Measurements from ENCODE around the gene TRERF1.

TRERF1 gene

DNA sequence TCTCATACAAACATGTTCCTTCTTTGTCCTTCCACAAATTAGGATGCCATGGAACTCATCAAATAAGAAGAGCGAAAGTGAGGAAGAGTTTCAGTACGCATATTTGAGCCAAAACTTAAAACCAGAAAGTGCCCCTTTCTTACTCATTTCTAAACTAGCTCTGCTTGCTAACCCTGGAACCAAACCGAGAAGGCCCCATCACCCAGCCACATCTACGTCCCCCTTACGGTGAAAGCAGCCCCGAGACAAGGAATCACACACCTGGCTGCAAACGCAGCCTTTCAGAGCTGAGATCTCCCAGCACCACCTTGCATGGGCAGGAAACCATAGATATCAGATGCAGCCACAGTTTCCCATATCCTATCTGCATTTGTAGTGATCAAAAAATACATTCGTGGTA, 28.5 kb downstream of the TRERF1 start:
- H3K36me3 ChIP-seq (ENCODE audit: control insufficient read depth in 2 of 2, insufficient read depth in 1 of 2, low read length in 2 of 2): no peaks in the 10 kb centered on the region
- no peak overlapping the region for H3K4me3 ChIP-seq (ENCODE audit: low read depth, low read length)
- no peaks in the 10 kb centered on the region for H3K9me3 ChIP-seq (ENCODE audit: control insufficient read depth, insufficient read depth, low read depth, low read length)
- H3K27ac ChIP-seq (ENCODE audit: extremely low read depth, low read depth, low read length): no peak overlapping the region
- CTCF ChIA-PET: interaction anchor here (0.6 to 1.7 kb wide), 4 partner anchors 10 to 109 kb away, joined by 3 to 4 read pairs (median 3); no protein-coding TSS in a partner anchor
- POLR2A ChIA-PET: no interaction called here
- TF ChIP-seq ZNF701 (tag by site-specific recombination; IDR thresholded peaks at IDR 0.05) (no peak), SP2 (tag by site-specific recombination; IDR thresholded peaks at IDR 0.05) (no peak), ZSCAN30 (tag by site-specific recombination; IDR thresholded peaks at IDR 0.05) (no peak), ZNF169 (tag by site-specific recombination; IDR thresholded peaks at IDR 0.05) (no peak), ZNF792 (tag by site-specific recombination; IDR thresholded peaks at IDR 0.05) (no peak), ZNF37A (tag by site-specific recombination; IDR thresholded peaks at IDR 0.05) (no peak), ZNF433 (tag by site-specific recombination; IDR thresholded peaks at IDR 0.05; ENCODE audit: low read depth) (no peak), ZFP3 (tag by site-specific recombination; IDR thresholded peaks at IDR 0.05; ENCODE audit: low read depth) (no peak), ZNF394 (tag by site-specific recombination; IDR thresholded peaks at IDR 0.05; ENCODE audit: borderline replicate concordance) (no peak), ZNF16 (tag by site-specific recombination; IDR thresholded peaks at IDR 0.05; ENCODE audit: low read depth) (no peak)
- TF ChIP-seq, protein P1, sequence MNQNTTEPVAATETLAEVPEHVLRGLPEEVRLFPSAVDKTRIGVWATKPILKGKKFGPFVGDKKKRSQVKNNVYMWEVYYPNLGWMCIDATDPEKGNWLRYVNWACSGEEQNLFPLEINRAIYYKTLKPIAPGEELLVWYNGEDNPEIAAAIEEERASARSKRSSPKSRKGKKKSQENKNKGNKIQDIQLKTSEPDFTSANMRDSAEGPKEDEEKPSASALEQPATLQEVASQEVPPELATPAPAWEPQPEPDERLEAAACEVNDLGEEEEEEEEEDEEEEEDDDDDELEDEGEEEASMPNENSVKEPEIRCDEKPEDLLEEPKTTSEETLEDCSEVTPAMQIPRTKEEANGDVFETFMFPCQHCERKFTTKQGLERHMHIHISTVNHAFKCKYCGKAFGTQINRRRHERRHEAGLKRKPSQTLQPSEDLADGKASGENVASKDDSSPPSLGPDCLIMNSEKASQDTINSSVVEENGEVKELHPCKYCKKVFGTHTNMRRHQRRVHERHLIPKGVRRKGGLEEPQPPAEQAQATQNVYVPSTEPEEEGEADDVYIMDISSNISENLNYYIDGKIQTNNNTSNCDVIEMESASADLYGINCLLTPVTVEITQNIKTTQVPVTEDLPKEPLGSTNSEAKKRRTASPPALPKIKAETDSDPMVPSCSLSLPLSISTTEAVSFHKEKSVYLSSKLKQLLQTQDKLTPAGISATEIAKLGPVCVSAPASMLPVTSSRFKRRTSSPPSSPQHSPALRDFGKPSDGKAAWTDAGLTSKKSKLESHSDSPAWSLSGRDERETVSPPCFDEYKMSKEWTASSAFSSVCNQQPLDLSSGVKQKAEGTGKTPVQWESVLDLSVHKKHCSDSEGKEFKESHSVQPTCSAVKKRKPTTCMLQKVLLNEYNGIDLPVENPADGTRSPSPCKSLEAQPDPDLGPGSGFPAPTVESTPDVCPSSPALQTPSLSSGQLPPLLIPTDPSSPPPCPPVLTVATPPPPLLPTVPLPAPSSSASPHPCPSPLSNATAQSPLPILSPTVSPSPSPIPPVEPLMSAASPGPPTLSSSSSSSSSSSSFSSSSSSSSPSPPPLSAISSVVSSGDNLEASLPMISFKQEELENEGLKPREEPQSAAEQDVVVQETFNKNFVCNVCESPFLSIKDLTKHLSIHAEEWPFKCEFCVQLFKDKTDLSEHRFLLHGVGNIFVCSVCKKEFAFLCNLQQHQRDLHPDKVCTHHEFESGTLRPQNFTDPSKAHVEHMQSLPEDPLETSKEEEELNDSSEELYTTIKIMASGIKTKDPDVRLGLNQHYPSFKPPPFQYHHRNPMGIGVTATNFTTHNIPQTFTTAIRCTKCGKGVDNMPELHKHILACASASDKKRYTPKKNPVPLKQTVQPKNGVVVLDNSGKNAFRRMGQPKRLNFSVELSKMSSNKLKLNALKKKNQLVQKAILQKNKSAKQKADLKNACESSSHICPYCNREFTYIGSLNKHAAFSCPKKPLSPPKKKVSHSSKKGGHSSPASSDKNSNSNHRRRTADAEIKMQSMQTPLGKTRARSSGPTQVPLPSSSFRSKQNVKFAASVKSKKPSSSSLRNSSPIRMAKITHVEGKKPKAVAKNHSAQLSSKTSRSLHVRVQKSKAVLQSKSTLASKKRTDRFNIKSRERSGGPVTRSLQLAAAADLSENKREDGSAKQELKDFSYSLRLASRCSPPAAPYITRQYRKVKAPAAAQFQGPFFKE (tag by site-specific recombination; IDR thresholded peaks at IDR 0.05; ENCODE audit: borderline replicate concordance): no peak
- no peaks in the 10 kb centered on the region for H3K4me1 ChIP-seq (ENCODE audit: control insufficient read depth, insufficient read depth, low read length)

DNA sequence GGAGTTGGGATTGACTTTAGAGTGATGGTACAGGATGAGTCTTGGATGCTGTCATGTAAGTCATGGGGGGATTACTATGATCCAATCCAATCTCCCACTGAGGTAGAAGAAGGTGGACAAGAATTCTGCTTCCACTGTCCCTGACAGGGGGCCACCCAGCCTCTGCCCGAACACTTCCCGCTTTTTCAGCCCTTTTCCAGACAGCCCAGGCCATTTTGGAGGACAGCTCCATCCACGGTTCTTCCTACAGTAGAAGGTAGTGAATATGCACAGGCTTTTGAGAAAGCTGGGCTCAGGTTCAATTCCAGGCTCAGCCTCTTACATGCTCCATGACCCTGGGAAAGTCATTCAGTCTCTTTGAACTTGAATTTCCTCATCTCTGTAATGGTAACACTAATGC, 31.0 kb downstream of the TRERF1 start:
- TF ChIP-seq, protein P2, sequence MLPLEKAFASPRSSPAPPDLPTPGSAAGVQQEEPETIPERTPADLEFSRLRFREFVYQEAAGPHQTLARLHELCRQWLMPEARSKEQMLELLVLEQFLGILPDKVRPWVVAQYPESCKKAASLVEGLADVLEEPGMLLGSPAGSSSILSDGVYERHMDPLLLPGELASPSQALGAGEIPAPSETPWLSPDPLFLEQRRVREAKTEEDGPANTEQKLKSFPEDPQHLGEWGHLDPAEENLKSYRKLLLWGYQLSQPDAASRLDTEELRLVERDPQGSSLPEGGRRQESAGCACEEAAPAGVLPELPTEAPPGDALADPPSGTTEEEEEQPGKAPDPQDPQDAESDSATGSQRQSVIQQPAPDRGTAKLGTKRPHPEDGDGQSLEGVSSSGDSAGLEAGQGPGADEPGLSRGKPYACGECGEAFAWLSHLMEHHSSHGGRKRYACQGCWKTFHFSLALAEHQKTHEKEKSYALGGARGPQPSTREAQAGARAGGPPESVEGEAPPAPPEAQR (tag by site-specific recombination; IDR thresholded peaks at IDR 0.05): no peak
- no peak for TF ChIP-seq ZNF248 (tag by site-specific recombination; IDR thresholded peaks at IDR 0.05)
- TF ChIP-seq ZNF660 (tag by site-specific recombination; IDR thresholded peaks at IDR 0.05): no peak
- no peak for TF ChIP-seq ZNF585B (tag by site-specific recombination; IDR thresholded peaks at IDR 0.05)
- TF ChIP-seq ZNF558 (tag by site-specific recombination; IDR thresholded peaks at IDR 0.05): no peak
- TF ChIP-seq ZNF214 (tag by site-specific recombination; IDR thresholded peaks at IDR 0.05; ENCODE audit: borderline replicate concordance): no peak
- no peak for TF ChIP-seq ZBTB7A (tag by site-specific recombination; IDR thresholded peaks at IDR 0.05; ENCODE audit: low read depth)
- TF ChIP-seq ZNF175 (tag by site-specific recombination; IDR thresholded peaks at IDR 0.05): no peak
- TF ChIP-seq ZNF529 (tag by site-specific recombination; IDR thresholded peaks at IDR 0.05; ENCODE audit: insufficient replicate concordance): no peak
- TF ChIP-seq ZNF24 (tag by site-specific recombination; IDR thresholded peaks at IDR 0.05): no peak
- no peak for TF ChIP-seq ZNF223 (tag by site-specific recombination; IDR thresholded peaks at IDR 0.05)
- TF ChIP-seq MZF1 (tag by site-specific recombination; IDR thresholded peaks at IDR 0.05; ENCODE audit: borderline replicate concordance): no peak
- no peak for TF ChIP-seq MEIS1 (CRISPR knock-in tag; IDR thresholded peaks at IDR 0.05; ENCODE audit: borderline replicate concordance)
- TF ChIP-seq ZNF629 (tag by site-specific recombination; IDR thresholded peaks at IDR 0.05): no peak
- no peak for TF ChIP-seq ZNF707 (tag by site-specific recombination; IDR thresholded peaks at IDR 0.05)
- no peak for TF ChIP-seq ZBTB48 (tag by site-specific recombination; IDR thresholded peaks at IDR 0.05)
- TF ChIP-seq, protein P3, sequence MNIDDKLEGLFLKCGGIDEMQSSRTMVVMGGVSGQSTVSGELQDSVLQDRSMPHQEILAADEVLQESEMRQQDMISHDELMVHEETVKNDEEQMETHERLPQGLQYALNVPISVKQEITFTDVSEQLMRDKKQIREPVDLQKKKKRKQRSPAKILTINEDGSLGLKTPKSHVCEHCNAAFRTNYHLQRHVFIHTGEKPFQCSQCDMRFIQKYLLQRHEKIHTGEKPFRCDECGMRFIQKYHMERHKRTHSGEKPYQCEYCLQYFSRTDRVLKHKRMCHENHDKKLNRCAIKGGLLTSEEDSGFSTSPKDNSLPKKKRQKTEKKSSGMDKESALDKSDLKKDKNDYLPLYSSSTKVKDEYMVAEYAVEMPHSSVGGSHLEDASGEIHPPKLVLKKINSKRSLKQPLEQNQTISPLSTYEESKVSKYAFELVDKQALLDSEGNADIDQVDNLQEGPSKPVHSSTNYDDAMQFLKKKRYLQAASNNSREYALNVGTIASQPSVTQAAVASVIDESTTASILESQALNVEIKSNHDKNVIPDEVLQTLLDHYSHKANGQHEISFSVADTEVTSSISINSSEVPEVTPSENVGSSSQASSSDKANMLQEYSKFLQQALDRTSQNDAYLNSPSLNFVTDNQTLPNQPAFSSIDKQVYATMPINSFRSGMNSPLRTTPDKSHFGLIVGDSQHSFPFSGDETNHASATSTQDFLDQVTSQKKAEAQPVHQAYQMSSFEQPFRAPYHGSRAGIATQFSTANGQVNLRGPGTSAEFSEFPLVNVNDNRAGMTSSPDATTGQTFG (tag by site-specific recombination; IDR thresholded peaks at IDR 0.05; ENCODE audit: borderline replicate concordance): no peak
- ChIA-PET POLR2A (interaction anchor here (0.6 kb wide), 1 partner anchor 12 kb away, joined by 3 read pairs; no protein-coding TSS in a partner anchor), CTCF (interaction anchor here (1.7 kb wide), 1 partner anchor 111 kb away, joined by 4 read pairs; no protein-coding TSS in a partner anchor)
- Histone ChIP-seq H3K4me3 (ENCODE audit: low read depth, low read length) (no peak overlapping the region), H3K9me3 (ENCODE audit: control insufficient read depth, insufficient read depth, low read depth, low read length) (no peaks in the 10 kb centered on the region), H3K4me1 (ENCODE audit: control insufficient read depth, insufficient read depth, low read length) (no peaks in the 10 kb centered on the region), H3K36me3 (ENCODE audit: control insufficient read depth in 2 of 2, insufficient read depth in 1 of 2, low read length in 2 of 2) (no peaks in the 10 kb centered on the region), H3K27ac (ENCODE audit: extremely low read depth, low read depth, low read length) (no peak overlapping the region)
